GM13976 (cell line): ENCODE results near the gene FFAR1.

ENCODE experiments used
- DNase-seq: peaks from one replicate; pipeline ENCODE4 v3.0.0; 2012; ENCODE audit warnings: low spot score
- in situ Hi-C: fragments of 300-500 bp; cut with MboI; formaldehyde crosslinking; loops from one replicate; pipeline ENCODE4 v1.12.0; 2022; ENCODE audit warnings: low sequenced_read_pairs, mixed read lengths, inconsistent platforms; ENCODE audit not compliant: unreplicated experiment
- TF ChIP-seq, protein P1 (sequence below): IDR thresholded peaks from 2 replicates; pipeline ENCODE4 v1.5.1; 2012; ENCODE audit warnings: borderline replicate concordance, mild to moderate bottlenecking; ENCODE audit not compliant: insufficient read depth; ENCODE audit errors: extremely low read depth, missing control alignments, control extremely low read depth

Gene FFAR1

DNA sequence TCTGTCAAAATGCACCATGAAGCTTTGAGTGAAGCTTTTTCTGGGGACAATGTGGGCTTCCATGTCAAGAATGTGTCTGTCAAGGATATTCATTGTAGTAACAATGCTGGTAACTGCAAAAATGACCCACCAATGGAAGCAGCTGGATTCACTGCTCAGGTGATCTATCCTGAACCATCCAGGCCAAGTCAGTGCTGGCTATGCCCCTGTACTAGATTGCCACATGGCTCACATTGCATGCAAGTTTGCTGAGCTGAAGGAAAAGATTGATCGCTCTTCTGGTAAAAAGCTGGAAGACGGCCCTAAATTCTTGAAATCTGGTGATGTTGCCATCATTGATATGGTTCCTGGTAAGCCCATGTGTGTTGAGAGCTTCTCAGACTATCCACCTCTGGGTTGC, 35.8 kb downstream of the FFAR1 start:
- in situ Hi-C loops = no loop called here
- no peak for DNase-seq
- TF ChIP-seq, protein P1, sequence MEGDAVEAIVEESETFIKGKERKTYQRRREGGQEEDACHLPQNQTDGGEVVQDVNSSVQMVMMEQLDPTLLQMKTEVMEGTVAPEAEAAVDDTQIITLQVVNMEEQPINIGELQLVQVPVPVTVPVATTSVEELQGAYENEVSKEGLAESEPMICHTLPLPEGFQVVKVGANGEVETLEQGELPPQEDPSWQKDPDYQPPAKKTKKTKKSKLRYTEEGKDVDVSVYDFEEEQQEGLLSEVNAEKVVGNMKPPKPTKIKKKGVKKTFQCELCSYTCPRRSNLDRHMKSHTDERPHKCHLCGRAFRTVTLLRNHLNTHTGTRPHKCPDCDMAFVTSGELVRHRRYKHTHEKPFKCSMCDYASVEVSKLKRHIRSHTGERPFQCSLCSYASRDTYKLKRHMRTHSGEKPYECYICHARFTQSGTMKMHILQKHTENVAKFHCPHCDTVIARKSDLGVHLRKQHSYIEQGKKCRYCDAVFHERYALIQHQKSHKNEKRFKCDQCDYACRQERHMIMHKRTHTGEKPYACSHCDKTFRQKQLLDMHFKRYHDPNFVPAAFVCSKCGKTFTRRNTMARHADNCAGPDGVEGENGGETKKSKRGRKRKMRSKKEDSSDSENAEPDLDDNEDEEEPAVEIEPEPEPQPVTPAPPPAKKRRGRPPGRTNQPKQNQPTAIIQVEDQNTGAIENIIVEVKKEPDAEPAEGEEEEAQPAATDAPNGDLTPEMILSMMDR = no peak

DNA sequence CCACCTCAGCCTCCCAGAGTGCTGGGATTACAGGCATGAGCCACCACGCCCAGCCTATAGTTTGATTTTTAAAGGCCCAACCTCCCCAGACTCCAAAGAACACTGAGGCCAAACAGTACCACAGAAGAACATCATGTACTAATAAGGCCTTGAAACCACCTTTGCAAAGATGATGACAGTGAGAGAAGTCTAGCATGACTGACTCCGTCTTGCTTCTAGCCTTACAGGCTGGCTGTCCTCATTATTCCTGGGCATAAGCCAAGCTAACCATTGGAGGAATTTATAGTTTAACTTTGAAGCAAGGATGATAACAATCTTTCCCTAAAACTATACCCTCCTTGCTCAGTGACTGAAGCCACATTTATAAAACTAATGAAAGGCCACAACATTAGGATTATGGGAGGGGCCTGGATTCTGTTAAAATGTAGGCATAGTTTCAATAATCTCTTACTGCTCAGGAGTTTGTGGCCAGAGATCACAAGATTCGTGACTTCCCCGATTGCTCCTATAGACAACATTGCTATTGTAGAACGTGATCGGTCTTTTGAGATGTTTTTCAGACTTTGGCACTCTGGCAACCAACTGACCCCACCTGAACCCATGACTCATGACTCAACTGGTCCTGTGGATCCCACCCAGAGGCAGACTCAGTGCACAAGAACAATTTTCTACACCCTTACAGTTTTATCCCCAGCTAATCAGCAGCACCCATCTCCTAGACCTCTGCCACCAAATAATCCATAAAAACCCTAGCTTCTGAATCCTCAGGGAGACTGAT, 40.8 kb downstream of the FFAR1 start:
- TF ChIP-seq, protein P1 = no peak
- no peak for DNase-seq
- in situ Hi-C loops = no loop called here

DNA sequence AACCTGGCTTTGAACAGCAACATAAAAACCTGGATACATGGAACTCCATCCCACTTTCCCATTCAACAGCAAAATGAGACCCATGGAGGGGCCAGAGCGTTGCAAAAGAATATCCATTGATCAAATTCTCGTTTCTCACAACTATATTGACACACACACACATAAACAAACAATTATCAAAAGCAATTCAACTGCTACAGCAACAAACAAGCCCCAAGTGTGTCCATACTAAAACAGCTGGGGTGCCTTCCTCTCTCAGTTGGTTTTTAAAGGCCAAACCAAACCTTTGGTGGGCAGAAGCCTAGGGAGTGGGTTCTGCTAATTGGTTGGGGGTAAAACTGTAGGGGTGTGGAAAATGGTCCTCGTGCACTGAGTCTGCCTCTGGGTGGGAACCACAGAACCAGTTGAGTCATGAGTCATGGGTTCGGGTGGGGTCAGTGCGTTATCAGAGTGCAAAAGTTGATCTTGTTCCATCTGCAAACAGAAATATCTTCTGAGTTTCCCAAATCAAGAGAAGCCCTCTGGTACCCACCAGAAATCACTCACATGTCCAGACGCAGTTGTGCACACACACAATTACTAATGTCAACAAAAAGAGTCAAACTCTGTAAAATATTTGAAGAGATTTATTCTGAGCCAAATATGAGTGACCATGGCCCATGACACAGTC, 41.6 kb downstream of the FFAR1 start:
- TF ChIP-seq, protein P1 = no peak
- no peak for DNase-seq
- in situ Hi-C loops = no loop called here

DNA sequence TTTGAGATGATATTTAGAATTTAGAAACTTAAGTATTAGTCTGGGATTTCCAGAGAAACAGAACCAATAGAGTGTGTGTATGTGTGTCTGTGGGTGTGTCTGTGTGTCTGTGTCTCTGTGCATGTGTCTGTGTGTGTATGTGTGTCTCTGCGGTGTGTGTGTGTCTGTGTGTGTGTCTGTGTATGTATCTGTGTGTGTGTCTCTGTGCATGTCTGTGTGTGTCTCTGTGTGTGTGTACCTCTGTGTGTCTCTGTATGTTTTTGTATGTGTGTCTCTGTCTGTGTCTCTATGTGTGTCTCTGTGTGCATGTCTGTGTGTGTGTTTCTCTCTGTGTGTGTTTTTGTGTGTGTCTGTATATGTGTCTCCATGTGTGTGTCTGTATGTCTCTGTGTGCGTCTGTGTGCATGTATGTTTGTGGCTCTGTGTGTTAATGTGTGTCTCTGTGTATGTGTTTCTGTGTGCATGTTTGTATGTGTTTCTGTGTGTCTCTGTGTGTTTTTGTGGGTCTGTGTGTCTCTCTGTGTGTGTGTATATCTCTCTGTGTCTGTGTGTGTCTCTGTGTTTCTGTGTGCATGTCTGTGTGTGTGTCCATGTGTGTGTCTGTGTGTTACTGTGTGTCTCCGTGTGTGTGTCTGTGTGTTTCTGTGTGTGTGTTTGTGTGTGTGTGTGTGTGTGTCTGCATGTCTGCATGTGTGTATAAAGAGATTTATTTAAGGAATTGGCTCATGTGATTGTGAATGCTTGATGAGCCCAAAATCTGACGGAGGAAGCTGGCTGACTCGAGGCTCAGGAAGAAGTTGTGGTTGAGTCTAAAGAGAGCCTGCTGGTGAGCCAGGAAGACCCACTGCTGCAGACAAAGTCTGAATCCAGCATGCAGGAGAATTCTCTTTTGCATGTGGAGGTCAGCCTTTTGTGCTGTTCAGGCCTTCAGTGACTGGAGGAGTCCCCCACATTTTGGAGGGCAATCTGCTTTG, 45.3 kb downstream of the FFAR1 start:
- TF ChIP-seq, protein P1 = no peak
- no peak for DNase-seq
- in situ Hi-C loops = no loop called here

DNA sequence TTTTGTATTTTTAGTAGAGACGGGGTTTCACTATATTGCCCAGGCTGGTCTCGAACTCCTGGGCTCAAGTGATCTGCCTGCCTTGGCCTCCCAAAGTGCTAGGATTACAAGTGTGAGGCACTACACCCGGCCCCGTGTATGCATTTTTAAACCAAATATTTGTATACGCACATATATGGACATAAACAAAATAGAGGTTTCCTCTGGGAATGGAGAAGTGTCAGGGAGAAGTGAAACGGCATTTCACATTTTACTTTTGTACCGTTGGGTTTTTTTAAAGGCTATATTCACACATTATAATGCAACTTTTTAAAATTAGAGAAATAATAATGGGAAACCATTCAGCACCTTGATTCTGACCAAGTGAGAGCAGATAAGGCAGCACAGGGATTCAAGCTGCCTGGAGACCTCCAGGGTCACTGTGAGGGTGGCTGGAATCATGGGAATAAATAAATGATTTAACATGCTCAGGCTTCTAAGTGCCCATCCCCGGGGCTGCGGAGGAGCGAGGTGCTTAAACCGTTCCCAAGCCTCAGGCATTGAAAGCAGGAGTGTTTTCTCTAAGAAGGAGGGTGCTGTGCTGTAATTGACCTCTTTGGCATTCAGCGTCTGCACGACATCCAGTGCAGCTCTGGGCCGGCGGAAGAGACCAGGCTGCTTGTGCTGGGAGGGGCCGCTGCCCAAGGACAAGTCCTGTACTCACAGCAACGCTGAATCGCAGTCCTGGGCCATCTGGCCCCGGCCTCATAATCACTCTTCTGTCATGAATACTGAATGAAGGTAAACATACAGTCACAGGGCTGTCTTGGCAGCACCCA, 47.9 kb downstream of the FFAR1 start:
- in situ Hi-C loops = no loop called here
- TF ChIP-seq, protein P1 = no peak
- DNase-seq = no peak
